ENCODE measurements around the gene RWDD3.

RWDD3 gene

DNA sequence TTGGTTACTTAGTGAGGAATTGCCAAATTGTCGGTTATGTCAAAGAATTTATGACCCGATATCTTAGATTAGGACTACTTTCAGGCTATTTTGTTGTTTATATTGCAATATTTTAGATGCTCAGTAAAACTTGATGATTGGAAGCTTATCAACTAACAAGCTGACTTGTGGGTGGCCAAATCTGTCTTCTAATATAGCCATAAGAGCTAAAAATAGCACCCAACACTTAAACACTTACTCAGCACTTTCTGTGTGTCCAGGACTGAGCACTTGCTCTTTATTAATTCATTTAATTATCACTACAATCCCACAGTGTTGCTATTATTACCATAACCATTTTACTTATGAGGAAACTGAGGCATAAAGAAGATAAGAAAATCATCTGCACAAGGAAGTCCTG is 50.4 kb downstream of the RWDD3 start:
- no peak for DNase-seq (ENCODE audit: low read depth)
- TF ChIP-seq, protein P1, sequence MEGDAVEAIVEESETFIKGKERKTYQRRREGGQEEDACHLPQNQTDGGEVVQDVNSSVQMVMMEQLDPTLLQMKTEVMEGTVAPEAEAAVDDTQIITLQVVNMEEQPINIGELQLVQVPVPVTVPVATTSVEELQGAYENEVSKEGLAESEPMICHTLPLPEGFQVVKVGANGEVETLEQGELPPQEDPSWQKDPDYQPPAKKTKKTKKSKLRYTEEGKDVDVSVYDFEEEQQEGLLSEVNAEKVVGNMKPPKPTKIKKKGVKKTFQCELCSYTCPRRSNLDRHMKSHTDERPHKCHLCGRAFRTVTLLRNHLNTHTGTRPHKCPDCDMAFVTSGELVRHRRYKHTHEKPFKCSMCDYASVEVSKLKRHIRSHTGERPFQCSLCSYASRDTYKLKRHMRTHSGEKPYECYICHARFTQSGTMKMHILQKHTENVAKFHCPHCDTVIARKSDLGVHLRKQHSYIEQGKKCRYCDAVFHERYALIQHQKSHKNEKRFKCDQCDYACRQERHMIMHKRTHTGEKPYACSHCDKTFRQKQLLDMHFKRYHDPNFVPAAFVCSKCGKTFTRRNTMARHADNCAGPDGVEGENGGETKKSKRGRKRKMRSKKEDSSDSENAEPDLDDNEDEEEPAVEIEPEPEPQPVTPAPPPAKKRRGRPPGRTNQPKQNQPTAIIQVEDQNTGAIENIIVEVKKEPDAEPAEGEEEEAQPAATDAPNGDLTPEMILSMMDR (conservative IDR thresholded peaks at IDR 0.05; ENCODE audit: low read depth, low read length): no peak
- no peak overlapping the region for H3K4me3 ChIP-seq (ENCODE audit: low read length)

DNA sequence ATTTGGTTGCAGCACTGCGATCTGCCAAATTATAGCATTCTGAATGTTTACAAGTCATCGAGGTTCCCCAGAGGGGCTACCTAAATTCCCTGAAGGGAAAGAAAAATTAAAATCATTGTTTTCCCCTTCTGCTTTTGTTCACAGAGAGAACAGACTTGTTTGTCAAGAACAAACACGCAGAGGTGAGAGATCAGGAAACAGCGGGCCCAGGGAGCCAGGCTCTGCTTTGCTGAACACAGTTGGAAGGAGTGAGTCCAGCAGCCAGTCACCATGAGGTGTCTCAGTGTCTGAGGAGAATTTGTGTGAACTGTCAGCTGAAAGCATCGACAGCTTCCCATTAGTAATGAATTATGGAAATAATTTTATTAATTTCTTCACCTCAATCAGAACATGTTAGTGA is 52.5 kb downstream of the RWDD3 start:
- TF ChIP-seq, protein P1 (conservative IDR thresholded peaks at IDR 0.05; ENCODE audit: low read depth, low read length): no peak
- no peak overlapping the region for H3K4me3 ChIP-seq (ENCODE audit: low read length)
- DNase-seq (ENCODE audit: low read depth): no peak

DNA sequence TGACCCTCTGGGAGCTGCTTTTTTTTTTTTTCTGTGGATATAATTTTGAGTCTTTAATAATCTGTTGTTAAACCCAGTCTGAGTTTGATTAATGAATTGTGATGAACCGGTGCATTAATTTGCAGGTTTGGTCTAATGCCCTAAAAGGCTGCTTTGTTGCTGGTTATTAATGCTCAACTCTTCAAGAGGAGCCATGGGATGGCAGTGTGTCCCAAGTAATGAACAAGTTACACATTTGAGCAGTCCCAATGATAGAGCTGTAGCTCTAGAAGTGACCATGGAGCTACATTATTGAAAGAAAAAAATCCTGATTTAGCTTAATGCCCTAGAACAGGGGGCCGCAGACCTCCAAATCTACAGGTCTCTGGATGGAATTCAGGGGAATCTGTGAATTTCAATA is 53.1 kb downstream of the RWDD3 start:
- H3K4me3 ChIP-seq (ENCODE audit: low read length): no peak overlapping the region
- no peak for DNase-seq (ENCODE audit: low read depth)
- TF ChIP-seq, protein P1 (conservative IDR thresholded peaks at IDR 0.05; ENCODE audit: low read depth, low read length): peak; percentile 13

DNA sequence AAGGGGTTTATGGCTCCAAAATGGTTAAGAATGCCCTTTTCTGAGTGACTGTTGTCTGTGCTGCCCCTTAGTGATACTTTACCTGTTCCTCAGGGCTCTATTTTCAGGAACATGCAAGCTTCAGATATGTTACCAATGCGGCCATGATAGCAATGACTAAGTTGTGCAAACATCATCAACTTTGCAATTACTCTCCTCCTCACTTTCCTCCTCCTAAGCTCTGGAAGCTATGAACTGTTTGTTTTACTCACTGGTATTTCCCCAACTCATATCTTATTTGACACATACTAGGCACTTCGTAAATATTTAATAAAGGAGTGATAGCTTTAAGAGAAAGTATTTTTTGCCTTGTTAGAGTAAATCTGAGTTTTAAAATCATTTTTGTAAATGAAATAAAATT is 53.8 kb downstream of the RWDD3 start:
- no peak for DNase-seq (ENCODE audit: low read depth)
- H3K4me3 ChIP-seq (ENCODE audit: low read length): no peak overlapping the region
- TF ChIP-seq, protein P1 (conservative IDR thresholded peaks at IDR 0.05; ENCODE audit: low read depth, low read length): no peak
